NCI-H526 treated with DMSO at 0.1 percent for 48 hours (cell line): ENCODE results near the gene SMC4.
A peak's percentile ranks its signal among the peaks of the same experiment; 100 is the strongest.
"Not testable (repeated sequence)": the region's sequence is repeated elsewhere in the genome, so short reads cannot be mapped to it uniquely, and the experiment has no call there.

Experiments used
- DNase-seq: peaks from one replicate; lab custom pipeline; 2025; lab: John Stamatoyannopoulos, UW

Gene SMC4

GRCh38 chr3:160399125-160400029, at the start of gene SMC4, which contains the start of gene IFT80:
TSS of gene SMC4 (plus strand) at chr3:160399650. CDS start at chr3:160400827, 1,177 bp downstream.
TSS of gene IFT80 (minus strand) at chr3:160399225. CDS start at chr3:160384600, 14,625 bp downstream.
- peak; percentile 95 for DNase-seq

GRCh38 chr3:160355826-160356225, 43.6 kb upstream of the SMC4 start:
- DNase-seq = no peak

GRCh38 chr3:160362896-160363295, 36.6 kb upstream of the SMC4 start:
- not testable (repeated sequence) for DNase-seq

- DNase-seq = no peak
Measured at GRCh38 chr3:160365869-160366522, 33.5 kb upstream of the SMC4 start.

- no peak for DNase-seq
Measured at GRCh38 chr3:160368804-160369203, 30.6 kb upstream of the SMC4 start.

GRCh38 chr3:160369784-160370183, 29.7 kb upstream of the SMC4 start:
- no peak for DNase-seq

- no peak for DNase-seq
Measured at GRCh38 chr3:160370987-160371857, 28.2 kb upstream of the SMC4 start.

GRCh38 chr3:160372780-160373179, 26.7 kb upstream of the SMC4 start:
- no peak for DNase-seq

- DNase-seq = no peak
Measured at GRCh38 chr3:160373655-160374054, 25.8 kb upstream of the SMC4 start.

GRCh38 chr3:160374472-160374871, 25.0 kb upstream of the SMC4 start:
- no peak for DNase-seq

- no peak for DNase-seq
Measured at GRCh38 chr3:160374925-160375324, 24.5 kb upstream of the SMC4 start.

GRCh38 chr3:160376681-160377080, 22.8 kb upstream of the SMC4 start:
- no peak for DNase-seq

- no peak for DNase-seq
Measured at GRCh38 chr3:160378331-160379109, 20.9 kb upstream of the SMC4 start.

- DNase-seq = no peak
Measured at GRCh38 chr3:160379628-160380214, 19.7 kb upstream of the SMC4 start.

GRCh38 chr3:160381470-160381869, 18.0 kb upstream of the SMC4 start:
- DNase-seq = no peak

- no peak for DNase-seq
Measured at GRCh38 chr3:160384639-160385318, 14.7 kb upstream of the SMC4 start.

GRCh38 chr3:160390565-160391138, 8.8 kb upstream of the SMC4 start:
- no peak for DNase-seq

- no peak for DNase-seq
Measured at GRCh38 chr3:160392798-160393197, 6.7 kb upstream of the SMC4 start.

- no peak for DNase-seq
Measured at GRCh38 chr3:160393346-160394008, 6.0 kb upstream of the SMC4 start.

GRCh38 chr3:160394009-160394392, 5.4 kb upstream of the SMC4 start:
- DNase-seq = no peak
